ENCODE data around the gene MYO7B. TPM values are rescaled to one million over a fixed set of nuclear protein-coding genes. Genes with fewer than 3 reads are reported as not detected.

The MYO7B gene
- total RNA-seq, 1 donor from 2014 or later: 0.44 TPM

GRCh38 chr2:127636248-127637235 is 101.1 kb downstream of the MYO7B start:
- no peak for TF ChIP-seq CTCF (IDR thresholded peaks at IDR 0.05; ENCODE audit: borderline replicate concordance)
- Histone ChIP-seq H3K27ac (replicated peaks) (peak overlapping the region; percentile 94), H3K27me3 (ENCODE audit: low read depth) (no peaks in the 10 kb centered on the region), H3K4me3 (peak overlapping the region; percentile 17), H3K9me3 (replicated peaks) (no peaks in the 10 kb centered on the region), H3K4me1 (peaks cover 97% of the 10 kb centered on the region), H3K36me3 (peaks cover 29% of the 10 kb centered on the region)
- intact Hi-C loops (cut with micrococcal nuclease): no loop called here
- no peak for DNase-seq

DNA sequence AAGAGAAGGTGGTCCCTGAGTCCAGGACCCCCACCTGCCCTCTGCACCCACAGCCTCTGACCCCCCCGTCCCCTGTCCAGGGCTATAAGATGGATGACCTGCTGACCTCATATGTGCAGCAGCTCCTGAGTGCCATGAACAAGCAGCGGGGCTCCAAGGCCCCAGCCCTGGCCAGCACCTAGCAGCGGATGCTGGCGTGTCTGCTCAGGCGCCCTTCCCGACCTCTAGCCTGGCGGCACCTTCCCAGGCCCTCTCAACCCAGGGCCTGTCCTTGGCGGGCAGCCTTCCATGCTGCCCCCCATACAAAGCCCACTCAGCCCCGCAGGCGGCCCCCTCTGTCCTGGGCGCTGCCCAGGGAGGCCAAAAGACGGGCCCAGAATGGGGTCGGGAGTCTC is 101.8 kb downstream of the MYO7B start:
- Histone ChIP-seq H3K9me3 (replicated peaks) (no peaks in the 10 kb centered on the region), H3K36me3 (peaks cover 36% of the 10 kb centered on the region), H3K27ac (replicated peaks) (peak overlapping the region; percentile 94), H3K27me3 (ENCODE audit: low read depth) (no peaks in the 10 kb centered on the region), H3K4me1 (peaks cover 97% of the 10 kb centered on the region), H3K4me3 (peak overlapping the region; percentile 17)
- TF ChIP-seq CTCF (IDR thresholded peaks at IDR 0.05; ENCODE audit: borderline replicate concordance): no peak
- DNase-seq: no peak
- intact Hi-C loops (cut with micrococcal nuclease): no loop called here

GRCh38 chr2:127637725-127638252 is 102.3 kb downstream of the MYO7B start:
- H3K4me1 ChIP-seq: peaks cover 97% of the 10 kb centered on the region
- no peak for TF ChIP-seq CTCF (IDR thresholded peaks at IDR 0.05; ENCODE audit: borderline replicate concordance)
- DNase-seq: no peak
- peak overlapping the region; percentile 17 for H3K4me3 ChIP-seq
- H3K36me3 ChIP-seq: peaks cover 36% of the 10 kb centered on the region
- intact Hi-C loops (cut with micrococcal nuclease): no loop called here
- H3K27ac ChIP-seq (replicated peaks): peak overlapping the region; percentile 94
- no peaks in the 10 kb centered on the region for H3K9me3 ChIP-seq (replicated peaks)
- no peaks in the 10 kb centered on the region for H3K27me3 ChIP-seq (ENCODE audit: low read depth)

- TF ChIP-seq CTCF (IDR thresholded peaks at IDR 0.05; ENCODE audit: borderline replicate concordance): no peak
- Histone ChIP-seq H3K36me3 (peaks cover 36% of the 10 kb centered on the region), H3K27me3 (ENCODE audit: low read depth) (no peaks in the 10 kb centered on the region), H3K4me3 (no peak overlapping the region), H3K9me3 (replicated peaks) (no peaks in the 10 kb centered on the region), H3K4me1 (peaks cover 97% of the 10 kb centered on the region), H3K27ac (replicated peaks) (peak overlapping the region; percentile 94)
- intact Hi-C loops (cut with micrococcal nuclease): no loop called here
- no peak for DNase-seq
Observed at GRCh38 chr2:127638361-127639110, 103.1 kb downstream of the MYO7B start.

DNA sequence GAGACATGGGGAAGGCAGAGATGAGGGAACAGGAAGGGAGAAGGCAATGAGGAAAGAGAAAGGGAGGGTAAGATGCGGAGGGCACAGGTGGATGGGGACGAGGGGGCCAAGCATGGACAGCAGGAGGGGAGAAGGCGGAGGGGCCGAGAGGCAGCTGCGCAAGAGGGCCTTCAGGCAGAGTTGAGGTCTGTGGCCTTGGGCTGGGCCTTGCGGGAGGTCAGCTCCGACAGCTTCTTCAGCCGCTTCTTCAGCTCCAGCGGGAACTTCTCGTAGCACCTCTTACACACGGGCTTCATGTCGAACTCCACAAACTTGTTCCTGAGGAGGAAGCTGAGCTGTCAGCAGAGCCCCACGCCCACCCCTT is 103.6 kb downstream of the MYO7B start:
- Histone ChIP-seq H3K4me3 (no peak overlapping the region), H3K4me1 (peaks cover 97% of the 10 kb centered on the region), H3K27me3 (ENCODE audit: low read depth) (no peaks in the 10 kb centered on the region), H3K9me3 (replicated peaks) (no peaks in the 10 kb centered on the region), H3K27ac (replicated peaks) (peak overlapping the region; percentile 94), H3K36me3 (peaks cover 39% of the 10 kb centered on the region)
- intact Hi-C loops (cut with micrococcal nuclease): no loop called here
- DNase-seq: no peak
- no peak for TF ChIP-seq CTCF (IDR thresholded peaks at IDR 0.05; ENCODE audit: borderline replicate concordance)
